Muscle layer of duodenum (tissue), 2 donors: Measurements from ENCODE around the gene NUMBL.
A peak's percentile ranks its signal among the peaks of the same experiment; 100 is the strongest.
"Not testable (repeated sequence)": the region's sequence is repeated elsewhere in the genome, so short reads cannot be mapped to it uniquely, and the experiment has no call there.

ENCODE experiments used
- H3K27ac ChIP-seq: one replicate; pipeline ENCODE4 v1.7.0; 2013; ENCODE audit warnings: mild to moderate bottlenecking, low read length
- H3K27me3 ChIP-seq: one replicate; pipeline ENCODE4 v1.7.0; 2013; ENCODE audit warnings: low read depth, mild to moderate bottlenecking, control low read depth, low read length
- H3K36me3 ChIP-seq, 2 donors: one replicate each; pipeline ENCODE4 v1.7.0; 2013; ENCODE audit warnings: low read length in 2 of 2, control low read depth in 1 of 2, mild to moderate bottlenecking in 1 of 2; ENCODE audit not compliant: insufficient read depth in 2 of 2, control insufficient read depth in 1 of 2
- H3K4me1 ChIP-seq, 2 donors: one replicate each; pipeline ENCODE4 v1.7.0; 2013; ENCODE audit warnings: low read length in 2 of 2, mild to moderate bottlenecking in 2 of 2, control low read depth in 1 of 2, moderate library complexity in 1 of 2; ENCODE audit not compliant: insufficient read depth in 2 of 2, control insufficient read depth in 1 of 2
- H3K4me3 ChIP-seq, 2 donors: one replicate each; pipeline ENCODE4 v1.7.0; 2013; ENCODE audit warnings: low read length in 2 of 2, low read depth in 1 of 2, mild to moderate bottlenecking in 1 of 2
- H3K9me3 ChIP-seq, 2 donors: one replicate each; pipeline ENCODE4 v1.7.0; 2013; ENCODE audit warnings: low read length in 2 of 2, control low read depth in 1 of 2, mild to moderate bottlenecking in 1 of 2; ENCODE audit not compliant: control insufficient read depth in 1 of 2
- donor health status: healthy.

Gene NUMBL

DNA sequence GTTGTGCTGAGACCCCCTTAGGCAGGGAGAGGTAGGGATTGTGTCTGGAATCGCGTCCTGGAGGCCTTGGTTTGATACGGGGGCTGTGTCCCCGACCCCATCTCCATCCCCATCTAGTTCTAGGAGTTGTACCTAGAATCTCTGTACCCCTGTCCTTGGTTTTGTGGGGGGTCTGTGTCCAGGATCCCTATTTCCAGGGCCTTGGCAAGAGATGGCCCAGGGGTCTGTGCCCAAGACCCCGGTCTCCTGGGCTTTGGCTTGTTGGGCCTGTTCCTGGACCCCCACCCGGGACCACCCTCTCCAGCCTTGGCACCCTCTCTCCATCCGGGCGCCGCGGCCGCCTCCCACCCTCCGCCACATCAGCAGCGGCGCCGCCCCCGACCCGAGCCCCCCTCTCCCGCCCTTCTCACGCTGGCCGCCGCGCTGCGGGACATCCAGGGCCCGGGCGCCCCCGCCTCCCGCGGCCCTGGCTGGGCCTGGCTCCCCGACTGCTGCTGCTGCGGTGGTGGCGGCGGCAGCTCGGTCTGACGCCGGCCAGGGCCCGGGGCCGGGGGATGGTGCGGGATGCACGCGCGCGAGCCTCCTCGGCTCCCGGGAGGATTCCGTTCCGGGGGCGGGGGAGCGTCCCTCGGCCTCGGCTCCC is at the start of gene NUMBL:
Gene NUMBL (minus strand): TSS at position 602 of the 643 bp plus-strand sequence. CDS start 168 bp downstream, at position 434.
- H3K36me3 ChIP-seq = peaks cover 15 to 29% of the 10 kb centered on the region in 2 donors

DNA sequence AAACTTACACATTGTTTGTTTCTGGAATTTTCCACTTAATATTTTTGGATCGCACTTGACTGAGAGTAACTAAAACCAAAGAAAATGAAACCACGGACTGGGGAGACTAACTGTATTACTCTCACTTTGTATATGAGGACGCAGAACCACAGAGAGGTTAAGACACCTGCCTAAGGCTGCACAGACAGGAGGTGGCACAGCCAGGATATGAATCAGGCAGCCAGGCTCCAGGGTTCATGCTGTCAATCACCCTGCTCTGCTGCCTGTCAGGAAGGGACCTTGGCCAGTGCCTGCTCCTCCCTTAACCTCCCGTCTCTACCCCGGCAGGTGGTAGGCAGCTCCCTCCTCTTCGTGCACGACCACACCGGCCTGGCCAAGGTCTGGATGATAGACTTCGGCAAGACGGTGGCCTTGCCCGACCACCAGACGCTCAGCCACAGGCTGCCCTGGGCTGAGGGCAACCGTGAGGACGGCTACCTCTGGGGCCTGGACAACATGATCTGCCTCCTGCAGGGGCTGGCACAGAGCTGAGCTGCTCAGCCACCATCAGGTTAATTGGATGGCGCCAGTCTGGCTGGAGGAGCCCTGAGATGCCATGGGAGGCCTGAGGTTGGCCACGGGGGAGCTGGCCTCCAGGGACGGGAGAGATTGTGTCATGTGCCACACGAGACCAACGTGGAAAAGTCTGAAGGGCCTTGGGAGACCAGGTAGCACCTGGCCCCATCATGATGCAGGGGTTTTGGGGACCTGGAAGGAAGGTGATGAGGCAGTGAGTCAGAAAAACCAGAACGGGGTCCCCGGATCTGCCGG is 48.8 kb upstream of the NUMBL start:
- Histone ChIP-seq H3K27ac (no peak overlapping the region), H3K9me3 (no peaks in the 10 kb centered on the region), H3K4me3 (no peak overlapping the region), H3K27me3 (no peaks in the 10 kb centered on the region), H3K4me1 (peaks cover 0 to 4% of the 10 kb centered on the region in 2 donors), H3K36me3 (peaks cover 30 to 44% of the 10 kb centered on the region in 2 donors)

More for the DNA sequence above, at the start of gene NUMBL:
- peak within 1 kb of the TSS; percentile 68 to 78 for H3K4me3 ChIP-seq
- peaks cover 0 to 13% of the 10 kb centered on the region in 2 donors for H3K4me1 ChIP-seq
- peak within 1 kb of the TSS; percentile 74 for H3K27ac ChIP-seq
- H3K9me3 ChIP-seq = no peaks in the 10 kb centered on the region
- H3K27me3 ChIP-seq = no peaks in the 10 kb centered on the region

DNA sequence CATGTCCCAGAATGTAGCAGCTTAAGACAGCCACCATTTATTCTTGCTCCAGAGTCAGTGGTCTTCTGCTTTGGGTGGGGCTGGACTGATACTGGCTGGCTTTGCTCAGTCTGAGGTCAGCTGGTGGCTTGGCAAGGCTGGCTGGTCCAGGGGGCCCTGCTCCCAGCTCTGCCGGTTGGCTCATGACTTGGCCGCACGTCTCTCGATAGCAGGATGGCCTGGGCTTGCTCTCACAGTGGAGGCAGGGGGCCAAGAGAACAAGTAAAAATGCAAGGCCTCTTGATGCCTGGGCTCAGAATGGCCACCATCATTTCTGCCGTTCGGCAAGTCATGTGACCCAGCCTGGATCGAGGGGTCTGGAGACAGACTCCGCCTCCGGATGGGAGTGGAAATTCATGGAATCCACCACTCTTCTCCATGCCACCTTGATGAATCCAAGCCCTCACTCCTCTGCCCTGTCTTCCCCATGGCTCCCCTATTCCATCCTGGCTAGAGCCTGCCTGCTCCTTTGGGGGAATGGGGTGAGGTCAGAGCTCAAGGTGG is 46.7 kb upstream of the NUMBL start:
- Histone ChIP-seq H3K4me3 (no peak overlapping the region), H3K27ac (no peak overlapping the region), H3K27me3 (no peaks in the 10 kb centered on the region), H3K36me3 (peaks cover 44 to 64% of the 10 kb centered on the region in 2 donors), H3K4me1 (peaks cover 0 to 4% of the 10 kb centered on the region in 2 donors), H3K9me3 (no peaks in the 10 kb centered on the region)

DNA sequence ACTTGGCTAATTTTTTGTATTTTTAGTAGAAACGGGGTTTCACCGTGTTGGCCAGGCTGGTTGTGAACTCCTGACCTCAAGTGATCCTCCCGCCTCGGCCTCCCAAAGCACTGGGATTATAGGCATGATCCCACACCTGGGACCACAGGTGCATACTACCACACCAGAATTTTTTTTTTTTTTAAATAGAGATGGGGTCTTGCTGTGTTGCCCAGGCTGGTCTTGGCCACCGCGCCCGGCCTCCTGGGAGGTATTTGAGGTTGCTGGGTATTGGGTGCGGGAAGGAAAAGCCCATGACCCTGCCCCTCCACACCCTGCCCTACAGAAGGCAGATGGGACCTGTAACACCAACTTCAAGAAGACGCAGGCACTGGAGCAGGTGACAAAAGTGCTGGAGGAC is 46.2 kb upstream of the NUMBL start:
- Histone ChIP-seq H3K27ac (no peak overlapping the region), H3K36me3 (peaks cover 44 to 67% of the 10 kb centered on the region in 2 donors)

DNA sequence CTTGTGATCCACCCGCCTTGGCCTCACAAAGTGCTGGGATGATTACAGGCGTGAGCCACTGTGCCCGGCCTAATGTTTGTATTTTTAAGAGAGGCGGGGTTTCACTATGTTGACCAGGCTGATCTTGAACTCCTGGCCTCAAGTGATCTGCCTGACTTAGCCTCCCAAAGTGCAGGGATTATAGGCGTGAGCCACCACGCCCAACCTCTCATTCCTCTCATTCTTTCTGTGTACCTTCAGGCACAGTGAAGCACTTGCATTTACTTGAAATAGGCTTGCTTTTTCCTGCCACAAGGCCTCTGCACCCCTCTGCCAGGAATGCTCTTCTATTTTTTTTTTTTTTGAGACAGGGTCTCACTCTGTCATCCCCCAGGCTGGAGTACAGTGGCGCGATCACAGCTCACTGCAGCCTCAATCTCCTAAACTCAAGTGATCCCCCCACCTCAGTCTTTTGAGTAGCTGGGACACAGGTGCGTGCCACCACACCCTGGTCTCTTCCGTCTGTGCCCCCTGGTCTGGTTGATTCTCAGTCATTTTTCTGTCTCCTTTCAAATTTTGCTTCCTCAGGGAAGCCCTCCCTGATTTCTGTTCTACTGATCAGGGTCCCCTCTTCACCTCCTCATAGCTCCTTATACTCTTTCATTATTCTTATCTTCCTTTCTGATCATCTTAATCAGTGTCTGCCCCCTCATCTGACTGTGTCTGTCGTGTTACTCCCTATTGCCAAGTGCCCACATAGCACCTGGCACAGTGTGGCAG is 44.7 kb upstream of the NUMBL start:
- H3K4me1 ChIP-seq = no peaks in the 10 kb centered on the region
- H3K36me3 ChIP-seq = peaks cover 54 to 82% of the 10 kb centered on the region in 2 donors
- no peaks in the 10 kb centered on the region for H3K27me3 ChIP-seq
- H3K27ac ChIP-seq = no peak overlapping the region
- no peaks in the 10 kb centered on the region for H3K9me3 ChIP-seq
- H3K4me3 ChIP-seq = no peak overlapping the region

More for the DNA sequence above, 46.2 kb upstream of the NUMBL start:
- Histone ChIP-seq H3K27me3 (no peaks in the 10 kb centered on the region), H3K4me1 (peaks cover 0 to 4% of the 10 kb centered on the region in 2 donors), H3K4me3 (no peak overlapping the region), H3K9me3 (no peaks in the 10 kb centered on the region)

DNA sequence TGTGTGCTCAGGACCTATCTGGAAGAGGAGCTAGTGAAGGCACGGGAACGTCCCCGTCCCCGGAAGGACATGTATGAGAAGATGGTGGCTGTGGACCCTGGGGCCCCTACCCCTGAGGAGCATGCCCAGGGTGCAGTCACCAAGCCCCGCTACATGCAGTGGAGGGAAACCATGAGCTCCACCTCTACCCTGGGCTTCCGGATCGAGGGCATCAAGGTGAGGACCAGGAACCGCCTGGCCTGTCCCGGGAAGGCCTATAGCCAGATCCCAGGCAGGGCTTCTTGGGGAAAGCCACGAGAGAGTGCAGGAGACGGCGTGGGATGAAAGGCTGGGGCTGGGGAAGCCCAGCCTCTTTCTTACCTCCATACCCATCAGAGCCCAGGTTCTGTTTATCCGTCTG is 42.7 kb upstream of the NUMBL start:
- Histone ChIP-seq H3K36me3 (peaks cover 50 to 89% of the 10 kb centered on the region in 2 donors), H3K27me3 (no peaks in the 10 kb centered on the region), H3K9me3 (no peaks in the 10 kb centered on the region), H3K4me1 (no peaks in the 10 kb centered on the region), H3K4me3 (no peak overlapping the region), H3K27ac (no peak overlapping the region)

DNA sequence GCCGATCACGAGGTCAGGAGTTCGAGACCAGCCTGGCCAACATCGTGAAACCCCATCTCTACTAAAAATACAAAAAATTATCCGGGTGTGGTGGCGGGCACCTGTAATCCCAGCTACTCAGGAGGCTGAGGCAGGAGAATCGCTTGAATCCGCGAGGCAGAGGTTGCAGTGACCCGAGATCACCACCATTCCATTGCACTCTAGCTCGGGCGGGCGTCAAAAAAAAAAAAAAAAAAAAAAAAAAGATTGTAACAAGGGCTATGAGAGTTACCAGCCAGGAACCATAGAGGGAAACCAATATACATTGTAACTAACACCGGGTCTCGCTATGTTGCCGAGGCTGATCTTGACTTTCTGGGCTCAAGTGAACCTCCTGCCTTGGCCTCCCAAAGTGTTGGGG is 41.9 kb upstream of the NUMBL start:
- not testable (repeated sequence) for H3K4me1 ChIP-seq, H3K27me3 ChIP-seq, H3K4me3 ChIP-seq, H3K9me3 ChIP-seq, H3K27ac ChIP-seq
- peaks cover 52 to 92% of the 10 kb centered on the region in 2 donors for H3K36me3 ChIP-seq

DNA sequence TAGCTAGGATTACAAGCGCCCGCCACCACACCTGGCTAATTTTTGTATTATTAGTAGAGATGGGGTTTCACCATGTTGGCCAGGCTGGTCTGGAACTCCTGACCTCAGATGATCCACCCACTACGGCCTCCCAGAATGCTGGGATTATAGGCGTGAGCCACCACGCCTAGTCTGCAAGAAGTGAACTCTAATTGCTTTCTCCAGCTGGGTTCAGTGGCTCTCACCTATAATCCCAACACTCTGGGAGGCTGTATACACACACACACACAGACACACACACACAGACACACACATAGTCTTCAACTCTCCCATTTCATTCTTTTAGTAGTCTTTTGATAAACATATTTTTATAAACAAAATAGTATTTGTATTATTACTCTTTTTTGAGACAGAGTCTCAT is 39.6 kb upstream of the NUMBL start:
- peaks cover 52 to 88% of the 10 kb centered on the region in 2 donors for H3K36me3 ChIP-seq
- not testable (repeated sequence) for H3K27ac ChIP-seq, H3K4me1 ChIP-seq, H3K4me3 ChIP-seq, H3K27me3 ChIP-seq, H3K9me3 ChIP-seq

DNA sequence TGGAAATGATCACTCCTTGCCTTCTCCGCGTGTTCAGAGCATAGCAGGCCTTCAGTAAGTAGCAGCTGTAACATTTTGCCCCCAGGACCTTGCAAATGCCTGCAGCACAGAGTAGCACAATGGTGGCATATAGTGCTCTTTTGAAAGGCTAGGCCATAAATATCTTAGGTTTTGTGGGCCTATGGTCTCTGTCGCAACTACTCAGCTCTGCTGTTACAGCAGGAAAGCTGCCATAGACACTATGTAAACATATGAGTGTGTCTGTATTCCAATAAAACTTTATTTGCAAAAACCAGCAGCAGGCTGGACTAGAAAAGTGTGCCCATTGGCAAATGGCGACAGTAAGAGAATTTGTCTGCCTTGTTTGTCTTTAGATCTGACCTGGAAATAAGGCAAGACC is 35.8 kb upstream of the NUMBL start:
- Histone ChIP-seq H3K27ac (no peak overlapping the region), H3K36me3 (peaks cover 49 to 69% of the 10 kb centered on the region in 2 donors), H3K4me3 (no peak overlapping the region), H3K27me3 (no peaks in the 10 kb centered on the region), H3K9me3 (no peaks in the 10 kb centered on the region), H3K4me1 (peaks cover 0 to 8% of the 10 kb centered on the region in 2 donors)

DNA sequence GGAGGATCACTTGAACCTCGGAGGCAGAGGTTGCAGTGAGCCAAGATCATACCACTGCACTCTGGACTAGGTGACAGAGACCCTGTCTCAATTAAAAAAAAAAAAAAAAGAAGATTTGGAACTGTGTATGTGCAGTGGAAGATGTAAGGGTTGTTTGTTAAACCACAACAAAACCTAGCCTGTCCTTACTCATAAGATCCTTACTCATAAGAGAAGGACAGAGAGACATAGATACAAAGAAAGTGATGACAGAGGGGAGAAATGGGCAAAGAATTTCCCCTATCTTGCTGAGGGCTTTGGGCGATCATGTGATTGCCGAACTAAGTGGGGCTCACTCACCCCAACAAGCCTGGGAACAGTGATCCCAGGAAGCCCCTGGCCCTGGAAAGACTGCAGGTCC is 34.4 kb upstream of the NUMBL start:
- no peak overlapping the region for H3K27ac ChIP-seq
- no peaks in the 10 kb centered on the region for H3K27me3 ChIP-seq
- peaks cover 36 to 54% of the 10 kb centered on the region in 2 donors for H3K36me3 ChIP-seq
- H3K4me3 ChIP-seq = no peak overlapping the region
- H3K9me3 ChIP-seq = no peaks in the 10 kb centered on the region
- H3K4me1 ChIP-seq = peaks cover 1 to 15% of the 10 kb centered on the region in 2 donors

DNA sequence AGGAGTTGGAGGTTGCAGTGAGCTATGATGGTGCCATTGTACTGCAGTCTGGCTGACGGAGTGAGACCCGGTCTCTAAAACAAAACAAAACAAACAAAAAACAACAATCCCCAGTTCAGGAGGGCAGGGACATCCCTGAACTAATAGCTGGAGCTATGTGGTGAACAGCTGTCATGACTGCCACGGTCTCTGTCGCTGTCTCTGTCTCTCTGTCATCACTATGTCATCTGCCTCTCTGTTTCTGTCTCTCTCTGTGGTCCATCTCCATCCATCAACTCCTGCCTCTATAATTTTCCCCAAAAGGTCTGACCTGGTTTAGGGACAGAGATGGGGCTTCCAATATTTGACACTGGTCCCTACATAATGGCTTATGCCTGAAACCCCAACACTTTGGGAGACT is 33.9 kb upstream of the NUMBL start:
- no peak overlapping the region for H3K27ac ChIP-seq
- H3K36me3 ChIP-seq = peaks cover 36 to 51% of the 10 kb centered on the region in 2 donors
- H3K4me3 ChIP-seq = no peak overlapping the region
- H3K4me1 ChIP-seq = peaks cover 5 to 15% of the 10 kb centered on the region in 2 donors
- no peaks in the 10 kb centered on the region for H3K9me3 ChIP-seq
- H3K27me3 ChIP-seq = no peaks in the 10 kb centered on the region
